ENCODE measurements around the gene FIGNL2.

GRCh38 chr12:51891843-51892242 lies 43.3 kb upstream of the FIGNL2 start:
- no peak for TF ChIP-seq GATA2 (IDR thresholded peaks at IDR 0.05; ENCODE audit: low read depth, low read length)
- TF ChIP-seq GATA3 (IDR thresholded peaks at IDR 0.05; ENCODE audit: low read depth, low read length): no peak

Measured in SH-SY5Y (cell line).